GM12878 (cell line): Measurements from ENCODE around the gene B3GNT9. TPM values are rescaled to one million over a fixed set of nuclear protein-coding genes. Genes with fewer than 3 reads are reported as not detected.

Source experiments
- ATAC-seq: fragments of 200-7000 bp; cut with Tn5 transposase; 3 replicates; pipeline ENCODE4 v1.9.1; 2020; ENCODE audit warnings: mild to moderate bottlenecking, moderate library complexity
- BruUV-seq: library from RNA; stranded (reverse); fragments of 400-500 nt; replicated peaks from 2 replicates; lab custom pipeline; 2021; lab: Mats Ljungman, UMichigan
- CTCF ChIA-PET: fragments of 300-600 bp; sonication (Branson Sonifier 250); formaldehyde crosslinking; extraction: SDS; loops from one replicate; lab custom pipeline; 2021; ENCODE audit warnings: inconsistent platforms; lab: Yijun Ruan, JAX
- POLR2A ChIA-PET: fragments of 350-600 bp; formaldehyde crosslinking; extraction: SDS; loops from one replicate; lab custom pipeline; 2021; ENCODE audit warnings: inconsistent platforms; lab: Charles Lee
- RAD21 ChIA-PET: fragments of 300-600 bp; sonication (Branson Sonifier 250); formaldehyde crosslinking; loops from one replicate; lab custom pipeline; 2023; ENCODE audit warnings: antibody characterized with exemption; ENCODE audit not compliant: unreplicated experiment; lab: Charles Lee
- SMC1A ChIA-PET: fragments of 300-600 bp; sonication (Branson Sonifier 250); formaldehyde crosslinking; loops from one replicate; lab custom pipeline; 2023; ENCODE audit not compliant: unreplicated experiment, uncharacterized antibody; lab: Charles Lee
- DNase-seq: peaks from one replicate; pipeline ENCODE4 v3.0.0-alpha.2; 2011; ENCODE audit warnings: low read depth, low spot score
- FAIRE-seq: peaks from 3 replicates; lab custom pipeline; 2011; peaks lifted over from hg19 to GRCh38; lab: Jason Lieb, UNC
- H2AFZ ChIP-seq: 2 replicates; pipeline ENCODE4 v1.6.0; 2011; ENCODE audit warnings: low read depth, low read length, control low read depth; ENCODE audit not compliant: control insufficient read depth
- H3K27ac ChIP-seq: 2 replicates; pipeline ENCODE4 v1.5.1; 2011; ENCODE audit warnings: control low read depth; ENCODE audit not compliant: control insufficient read depth, insufficient read depth
- H3K27me3 ChIP-seq, 2 experiments: replicated peaks in 1 of 2; 2 replicates each; pipeline versions ENCODE4 v1.6.0 to v1.6.1; 2011; ENCODE audit warnings: low read length in 1 of 2; ENCODE audit not compliant: control insufficient read depth in 2 of 2, insufficient read depth in 2 of 2
- H3K36me3 ChIP-seq, 2 experiments: 2 replicates each; pipeline ENCODE4 v1.5.1; 2011; ENCODE audit warnings: low read length in 1 of 2; ENCODE audit not compliant: control insufficient read depth in 2 of 2, insufficient read depth in 2 of 2
- H3K4me1 ChIP-seq: 2 replicates; pipeline ENCODE4 v1.6.1; 2011; ENCODE audit warnings: mild to moderate bottlenecking, low read length, moderate library complexity, mixed read lengths; ENCODE audit not compliant: control insufficient read depth, insufficient read depth
- H3K4me2 ChIP-seq: 2 replicates; pipeline ENCODE4 v1.6.0; 2011; ENCODE audit warnings: control low read depth; ENCODE audit not compliant: control insufficient read depth, insufficient read depth
- H3K4me3 ChIP-seq: fragments of 200-600 bp; sonication (generic); 2 replicates; pipeline ENCODE4 v1.5.1; 2016
- H3K79me2 ChIP-seq: 2 replicates; pipeline ENCODE4 v1.6.0; 2011; ENCODE audit warnings: low read length; ENCODE audit not compliant: control insufficient read depth, insufficient read depth
- H3K9ac ChIP-seq: 2 replicates; pipeline ENCODE4 v1.8.0; 2011; ENCODE audit warnings: low read length, control low read depth, mixed read lengths; ENCODE audit not compliant: control insufficient read depth, insufficient read depth
- H3K9me3 ChIP-seq: replicated peaks from 3 replicates; pipeline ENCODE4 v1.5.1; 2011; ENCODE audit warnings: mild to moderate bottlenecking, low read length; ENCODE audit not compliant: control insufficient read depth, insufficient read depth
- H4K20me1 ChIP-seq: 2 replicates; pipeline ENCODE4 v1.6.0; 2011; ENCODE audit not compliant: control insufficient read depth, insufficient read depth
- HCFC1 ChIP-seq: fragments of 150-350 bp; IDR thresholded peaks from 2 replicates; pipeline ENCODE4 v1.6.1; 2014; ENCODE audit warnings: low read length
- HDGF ChIP-seq: fragments of 450-650 bp; IDR thresholded peaks from 2 replicates; pipeline ENCODE4 v1.6.1; 2016; ENCODE audit warnings: antibody characterized with exemption
- NFYB ChIP-seq: IDR thresholded peaks from 2 replicates; pipeline ENCODE4 v1.6.1; 2011; ENCODE audit warnings: low read depth, mild to moderate bottlenecking, low read length, improper control_type of control experiment, moderate library complexity; ENCODE audit not compliant: insufficient read depth
- whole genome bisulfite sequencing: methylation state at CpG from one replicate; pipeline ENCODE4 v1.1.6; 2016; ENCODE audit warnings: low lambda C conversion rate; ENCODE audit not compliant: insufficient replicate concordance, insufficient coverage; ENCODE audit errors: missing lambda C conversion rate; 5-methylcytosine and 5-hydroxymethylcytosine counted together
- in situ Hi-C: fragments of 300-500 bp; cut with MboI; formaldehyde crosslinking; loops from 9 replicates; pipeline ENCODE4 v1.14.3; 2018; ENCODE audit warnings: mixed read lengths
- intact Hi-C: fragments of 100-400 bp; cut with micrococcal nuclease; formaldehyde crosslinking; loops from one replicate; pipeline ENCODE4 v1.14.2; 2022; ENCODE audit not compliant: unreplicated experiment
- polyA plus RNA-seq, 11 experiments: library from polyadenylated mRNA; depleted of rRNA in 4 of 11; unstranded in 6 of 11; stranded (reverse) in 5 of 11; fragments of >200 nt; fragmentation: Nextera tagmentation in 4 of 11; fragmentation: Illumina TruSeq in 1 of 11; extraction: Ambion mirVana in 4 of 11; extraction: Trizol in 1 of 11; gene quantifications; 1 replicate in 1 of 11; 2 replicates in 10 of 11; pipeline versions ENCODE4 v1.2.1 to v1.2.3, GENCODE V29; 2011 to 2016; ENCODE audit warnings: inconsistent platforms in 2 of 11, missing spikeins in 2 of 11, low read depth in 1 of 11
- total RNA-seq, 4 experiments: library from RNA; depleted of rRNA in 3 of 4; stranded (reverse); fragments of >200 nt in 3 of 4; fragmentation: Illumina TruSeq in 1 of 4; extraction: Trizol in 1 of 4; gene quantifications; 2 replicates each; pipeline versions ENCODE4 v1.2.1 to v1.2.3, GENCODE V29; 2013 to 2021

The B3GNT9 gene
- total and polyA plus RNA-seq, 10 of the 15 experiments (the other 5 are each of a cell fraction or from before 2014, with no cell fraction given): 0.08 to 5.0 (median 1.9) TPM

DNA sequence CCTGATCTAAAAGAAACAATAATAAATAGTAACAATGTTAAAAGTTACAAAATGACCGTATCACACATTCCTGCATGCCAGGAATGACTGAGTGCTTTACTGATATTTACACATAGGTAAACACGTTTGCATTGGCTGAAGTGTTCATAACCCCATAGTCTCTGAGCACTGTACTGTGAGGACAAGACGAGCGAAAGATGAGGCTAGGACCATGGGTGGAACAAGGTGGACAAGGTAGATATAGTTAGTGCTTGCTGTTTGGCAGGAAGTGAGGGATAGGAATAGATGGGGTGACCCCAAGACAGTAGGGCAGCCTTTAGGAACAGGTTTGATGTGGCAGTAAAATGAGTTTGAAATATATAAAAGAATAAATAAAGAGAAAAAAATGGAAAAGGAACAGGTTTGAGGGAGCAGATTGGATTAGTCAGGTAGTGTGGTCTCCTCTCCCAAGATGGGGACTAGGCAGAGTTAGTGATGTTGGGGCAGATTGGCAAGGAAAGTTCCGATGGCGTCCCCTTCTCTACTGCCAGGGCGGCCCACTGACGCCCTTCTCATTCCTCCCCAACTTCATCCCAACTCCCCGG, 40.7 kb upstream of the B3GNT9 start:
- H4K20me1 ChIP-seq: peaks cover 7% of the 10 kb centered on the region
- TF ChIP-seq NFYB (no peak), HDGF (peak; percentile 85), HCFC1 (no peak)
- H3K27ac ChIP-seq: no peak overlapping the region
- H2AFZ ChIP-seq: peak overlapping the region; percentile 45
- ChIA-PET RAD21 (interaction anchor here (1.2 to 1.4 kb wide), 2 partner anchors 21 to 53 kb away, joined by 3 to 4 read pairs; partner anchors contain the start of gene NOL3), SMC1A (interaction anchor here (2.1 kb wide), 1 partner anchor 53 kb away, joined by 9 read pairs; no protein-coding TSS in a partner anchor), CTCF (interaction anchor here (1.6 kb wide), 1 partner anchor 173 kb away, joined by 5 read pairs; no protein-coding TSS in a partner anchor), POLR2A (interaction anchor here (0.7 to 4.7 kb wide), 3 partner anchors 35 to 53 kb away, joined by 4 to 22 read pairs (median 4); partner anchors contain the start of gene TMEM208)
- no TSS peak for BruUV-seq
- in situ Hi-C loops (no loop called here), intact Hi-C loops (no loop called here)
- H3K27me3 ChIP-seq: no peaks in the 10 kb centered on the region
- ATAC-seq (no peak; the same call in 2 of the 3 replicates), FAIRE-seq (no peak), DNase-seq (no peak)
- H3K79me2 ChIP-seq: peaks cover 23% of the 10 kb centered on the region
- peak overlapping the region; percentile 99; the same call in 1 of the 2 replicates for H3K4me3 ChIP-seq
- 0 out of 2 replicates have a peak overlapping the region, but pooled peaks have one; percentile 3 for H3K9ac ChIP-seq
- no peaks in the 10 kb centered on the region for H3K9me3 ChIP-seq
- 24% methylated on average over 9 of the region's 9 CpGs for WGBS
- peaks cover 8% of the 10 kb centered on the region for H3K4me1 ChIP-seq
- peak overlapping the region; percentile 58 for H3K4me2 ChIP-seq
- H3K36me3 ChIP-seq: peaks cover 9 to 17% of the 10 kb centered on the region in 2 experiments
